Measurements from ENCODE around the gene SORBS2.
"Not testable (repeated sequence)": the region's sequence is repeated elsewhere in the genome, so short reads cannot be mapped to it uniquely, and the experiment has no call there.

SORBS2 gene

DNA sequence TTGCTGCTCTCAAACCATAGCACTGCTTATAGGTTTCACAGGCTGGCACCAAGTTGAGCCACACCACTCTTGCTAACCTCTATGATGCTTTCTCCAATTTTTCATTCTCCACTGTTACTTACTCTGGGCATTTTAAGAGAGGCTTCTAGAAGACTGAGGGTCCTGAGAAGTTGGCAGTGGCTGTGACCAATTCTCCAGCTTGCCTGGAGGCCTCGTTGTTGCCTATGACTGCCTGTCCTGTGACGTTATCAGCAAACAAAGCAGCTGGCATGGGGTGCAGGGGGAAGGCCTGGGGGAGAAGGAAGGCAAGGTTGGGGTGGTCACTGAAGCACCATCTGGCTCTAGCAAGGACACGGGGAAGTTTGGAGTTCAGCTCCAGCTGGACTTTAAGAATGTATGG is 246.3 kb downstream of the SORBS2 start:
- in situ Hi-C loops (cut with MboI; ENCODE audit: low sequenced_read_pairs): no loop called here

DNA sequence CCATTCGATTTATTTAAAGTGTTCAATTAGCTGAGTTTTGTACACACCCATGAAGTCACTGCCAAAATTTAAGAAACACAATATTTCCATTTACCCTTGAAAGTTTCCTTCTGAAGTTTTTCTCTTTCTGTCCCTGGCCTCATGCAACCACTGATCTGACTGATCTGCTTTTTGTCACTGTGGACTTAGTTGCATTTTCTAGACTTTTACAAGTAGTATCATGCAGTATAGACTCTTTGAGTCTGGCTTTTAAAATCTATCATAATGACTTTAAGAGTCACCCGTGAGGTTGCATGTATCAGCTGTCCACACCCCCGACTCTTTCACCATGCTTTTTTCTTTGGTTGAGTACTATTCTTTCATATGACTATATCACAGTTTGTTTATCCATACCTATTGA is 247.6 kb downstream of the SORBS2 start:
- in situ Hi-C loops (cut with MboI; ENCODE audit: low sequenced_read_pairs): no loop called here

DNA sequence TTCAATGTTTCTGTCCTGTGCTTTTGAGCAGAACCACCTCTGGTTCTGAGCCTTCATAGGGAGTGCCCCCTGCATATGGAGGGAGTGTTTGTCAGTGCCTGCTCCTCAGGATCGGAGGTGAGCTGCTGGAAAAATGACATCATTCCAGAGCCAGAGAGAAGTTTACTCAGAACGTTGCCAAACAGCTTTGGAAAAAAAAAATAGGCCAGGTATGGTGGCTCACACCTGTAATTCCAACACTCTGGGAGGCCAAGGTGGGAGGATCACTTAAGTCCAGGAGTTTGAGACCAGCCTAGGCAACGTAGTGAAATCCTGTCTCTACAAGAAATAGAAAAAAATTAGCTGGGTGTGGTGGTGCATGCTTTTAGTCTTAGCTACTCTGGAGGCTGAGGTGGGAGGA is 249.5 kb downstream of the SORBS2 start:
- in situ Hi-C loops (cut with MboI; ENCODE audit: low sequenced_read_pairs): no loop called here

DNA sequence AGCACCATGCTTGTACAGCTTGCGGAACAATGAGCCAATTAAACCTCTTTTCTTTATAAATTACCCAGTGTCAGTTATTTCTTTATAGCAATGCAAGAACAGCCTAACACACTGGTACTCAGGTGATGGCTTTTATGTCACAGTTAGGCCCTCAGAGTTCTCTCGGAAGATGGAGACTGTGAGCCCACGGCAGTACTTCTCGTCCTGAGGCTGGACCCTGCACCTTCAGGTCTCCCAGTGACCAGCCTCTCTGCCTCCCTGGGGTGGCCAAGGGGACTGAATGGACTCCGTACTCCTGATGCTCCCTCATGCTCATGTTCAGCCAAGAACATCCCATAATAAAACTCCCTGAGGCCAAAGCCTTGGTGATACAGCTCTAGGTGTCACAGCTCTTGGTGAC is 251.7 kb downstream of the SORBS2 start:
- in situ Hi-C loops (cut with MboI; ENCODE audit: low sequenced_read_pairs): no loop called here

DNA sequence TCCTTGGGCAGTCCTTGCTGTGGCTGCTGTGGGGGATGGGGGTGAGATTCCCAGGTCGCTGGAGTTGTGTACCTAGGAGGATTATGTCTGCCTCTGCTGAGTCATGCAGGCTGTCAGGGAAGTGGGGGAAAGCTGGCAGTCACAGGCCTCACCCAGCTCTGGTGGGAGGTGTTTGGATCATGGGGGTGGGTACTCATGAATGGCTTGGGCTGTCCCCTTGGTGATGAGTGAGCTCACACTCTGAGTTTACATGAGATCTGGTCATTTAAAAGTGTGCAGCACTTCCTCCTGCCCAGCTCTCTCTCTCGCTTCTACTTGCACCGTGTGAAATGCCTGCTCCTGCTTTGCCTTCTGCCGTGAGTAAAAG is 252.1 kb downstream of the SORBS2 start:
- in situ Hi-C loops (cut with MboI; ENCODE audit: low sequenced_read_pairs): no loop called here

DNA sequence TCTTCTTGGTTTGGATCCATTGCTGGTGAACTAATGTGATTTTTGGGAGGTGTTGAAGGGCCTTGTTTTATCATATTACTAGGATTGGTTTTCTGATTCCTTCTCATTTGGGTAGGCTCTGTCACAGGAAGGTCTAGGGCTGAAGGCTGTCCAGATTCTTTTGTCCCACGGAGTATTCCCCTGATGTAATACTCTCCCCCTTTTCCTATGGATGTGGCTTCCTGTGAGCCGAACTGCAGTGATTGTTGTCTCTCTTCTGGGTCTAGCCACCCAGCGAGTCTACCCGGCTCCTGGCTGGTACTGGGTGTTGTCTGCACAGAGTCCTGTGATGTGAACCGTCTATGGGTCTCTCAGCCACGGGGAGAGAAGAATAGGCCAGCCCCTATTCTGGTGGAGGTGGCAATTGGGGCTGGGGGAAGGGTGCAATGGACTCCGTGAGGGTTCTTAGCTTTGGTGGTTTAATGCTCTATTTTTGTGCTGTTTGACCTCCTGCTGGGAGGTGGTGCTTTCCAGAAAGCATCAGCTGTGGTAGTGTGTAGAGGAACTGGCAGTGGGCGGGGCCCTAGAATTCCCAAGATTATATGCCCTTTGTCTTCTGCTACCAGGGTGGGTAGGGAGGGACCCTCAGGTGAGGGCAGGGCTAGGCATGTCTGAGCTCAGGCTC is 252.6 kb downstream of the SORBS2 start:
- in situ Hi-C loops (cut with MboI; ENCODE audit: low sequenced_read_pairs): not testable (repeated sequence)

DNA sequence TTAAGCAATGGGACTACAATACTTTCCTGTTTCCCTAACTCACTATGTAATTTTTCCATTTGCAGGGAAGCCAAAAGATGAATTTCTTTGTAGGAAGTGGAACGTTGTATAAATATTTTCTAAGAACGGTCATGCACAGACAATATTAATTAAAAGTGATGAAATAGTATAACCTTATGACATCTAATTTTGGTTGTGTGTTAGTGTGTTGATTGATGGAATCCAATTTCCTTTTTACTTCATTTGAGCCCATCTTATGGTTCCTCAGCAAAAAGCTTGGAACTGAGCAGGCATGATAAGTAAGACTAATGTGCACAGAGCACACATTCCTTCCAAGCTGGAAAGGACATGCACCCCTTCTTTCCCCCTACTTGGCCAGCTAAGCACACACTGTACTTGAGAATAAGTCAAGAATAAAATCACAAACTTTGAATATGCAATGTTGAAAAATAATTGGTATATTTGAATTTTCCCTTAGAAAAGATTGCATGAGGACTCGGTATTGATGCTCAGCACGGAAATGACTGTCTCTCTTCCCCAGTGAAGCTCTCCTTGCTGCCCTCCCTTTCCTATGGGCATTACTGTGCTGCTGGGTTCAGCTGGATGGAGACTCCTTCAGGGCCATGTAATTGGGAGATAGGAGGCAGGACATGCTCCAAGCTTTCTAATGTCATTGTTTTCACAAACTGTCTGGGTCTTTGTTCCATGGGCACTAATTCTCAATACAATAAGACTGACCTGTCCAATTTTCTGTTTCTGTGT is 257.4 kb downstream of the SORBS2 start:
- in situ Hi-C loops (cut with MboI; ENCODE audit: low sequenced_read_pairs): no loop called here

DNA sequence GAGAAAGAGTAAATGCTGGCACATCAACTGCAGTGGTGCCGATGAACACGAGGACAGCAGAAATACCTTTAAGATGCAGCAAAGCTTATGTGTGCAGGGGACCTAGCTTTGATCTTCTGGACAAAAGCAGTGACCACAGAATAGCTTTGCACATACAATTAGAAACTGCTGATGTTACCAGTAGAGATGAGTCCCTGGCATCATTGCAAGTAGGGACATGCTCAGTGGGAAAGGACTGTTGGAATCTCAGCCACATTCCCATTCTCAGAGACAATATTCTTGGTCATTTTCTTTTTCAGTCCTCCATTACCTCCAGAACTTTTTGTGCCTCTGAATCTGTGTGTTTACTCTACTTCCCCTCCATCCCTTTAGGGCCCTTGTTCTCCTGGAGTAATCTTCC is 259.7 kb downstream of the SORBS2 start:
- in situ Hi-C loops (cut with MboI; ENCODE audit: low sequenced_read_pairs): no loop called here

DNA sequence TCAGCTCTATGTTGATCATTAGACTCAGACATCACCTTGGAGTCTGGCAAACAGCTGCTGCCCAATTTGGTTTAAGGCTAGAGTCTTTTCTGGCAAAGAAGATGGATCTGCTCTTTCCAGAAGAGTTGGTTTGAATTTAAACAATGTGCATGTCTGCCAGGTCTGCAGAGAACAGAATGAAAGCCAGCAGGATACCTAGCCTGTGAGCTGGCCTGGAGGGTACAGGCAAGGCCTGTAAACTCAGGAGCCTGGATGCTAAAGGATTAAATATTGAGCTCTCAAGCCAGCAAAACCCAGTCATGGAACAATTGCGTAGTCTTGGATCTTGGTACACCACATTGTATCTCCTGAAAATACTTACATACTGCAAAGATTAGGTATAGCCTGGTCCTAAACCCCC is 261.1 kb downstream of the SORBS2 start:
- in situ Hi-C loops (cut with MboI; ENCODE audit: low sequenced_read_pairs): no loop called here

DNA sequence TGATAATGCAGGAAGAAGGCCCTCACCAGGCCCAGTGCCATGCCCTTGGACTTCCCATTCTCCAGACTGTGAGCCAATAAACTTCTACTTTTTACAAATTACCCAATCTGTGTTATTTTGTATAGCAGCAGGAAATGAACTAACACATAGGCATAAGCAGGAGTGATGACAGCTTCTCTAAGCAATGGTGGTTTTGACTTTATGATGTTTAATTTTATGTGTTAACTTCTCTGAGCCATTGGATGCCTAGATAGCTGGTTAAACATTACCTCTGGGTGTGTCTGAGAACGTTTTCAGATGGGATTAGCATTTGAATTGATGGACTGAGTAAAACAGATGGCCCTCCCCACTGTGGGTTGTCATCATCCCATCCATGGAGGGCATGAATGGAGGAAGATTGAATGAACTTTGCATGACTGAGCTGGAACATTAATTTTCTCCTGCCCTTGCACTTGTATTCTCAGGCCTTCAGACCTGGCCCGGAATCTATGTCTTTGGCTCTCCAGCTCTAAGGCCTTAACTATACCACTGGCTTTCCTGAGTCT is 262.8 kb downstream of the SORBS2 start:
- in situ Hi-C loops (cut with MboI; ENCODE audit: low sequenced_read_pairs): no loop called here

DNA sequence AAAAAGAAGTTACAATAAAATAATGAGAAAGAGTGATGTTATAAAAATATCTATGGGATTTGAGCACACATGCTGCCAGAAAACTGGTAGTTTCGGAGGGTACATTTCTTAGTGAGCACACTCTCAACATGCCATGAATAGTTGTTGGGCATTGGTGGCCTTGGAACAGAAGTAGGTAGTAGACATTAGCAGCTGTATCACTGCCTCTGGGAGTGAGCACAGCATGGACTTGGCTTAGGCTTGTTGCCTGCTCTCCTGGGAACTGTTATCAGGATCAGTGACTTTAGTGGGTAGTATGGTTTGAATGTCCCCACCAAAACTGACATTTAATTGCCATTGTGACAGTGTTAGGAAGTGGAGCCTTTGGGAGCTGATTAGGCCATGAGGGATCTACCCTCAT is 263.4 kb downstream of the SORBS2 start:
- in situ Hi-C loops (cut with MboI; ENCODE audit: low sequenced_read_pairs): no loop called here

DNA sequence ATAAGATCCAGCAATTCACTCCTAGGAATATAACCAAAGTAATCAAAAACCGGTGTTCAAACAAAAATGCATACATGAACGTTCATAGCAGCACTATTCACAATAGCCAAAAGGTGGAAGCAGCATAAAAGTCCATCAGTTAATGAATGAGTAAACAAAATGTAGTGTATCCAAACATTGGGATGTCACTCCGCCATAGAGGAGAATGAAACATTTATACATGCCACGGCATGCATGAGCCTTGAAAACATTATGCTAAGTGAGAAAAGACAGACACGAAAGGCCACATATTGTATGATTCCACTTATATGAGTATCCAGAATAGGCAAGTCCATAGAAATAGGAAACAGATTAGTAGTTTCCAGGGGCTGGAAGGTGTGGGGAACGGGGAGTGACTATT is 265.7 kb downstream of the SORBS2 start:
- in situ Hi-C loops (cut with MboI; ENCODE audit: low sequenced_read_pairs): no loop called here

DNA sequence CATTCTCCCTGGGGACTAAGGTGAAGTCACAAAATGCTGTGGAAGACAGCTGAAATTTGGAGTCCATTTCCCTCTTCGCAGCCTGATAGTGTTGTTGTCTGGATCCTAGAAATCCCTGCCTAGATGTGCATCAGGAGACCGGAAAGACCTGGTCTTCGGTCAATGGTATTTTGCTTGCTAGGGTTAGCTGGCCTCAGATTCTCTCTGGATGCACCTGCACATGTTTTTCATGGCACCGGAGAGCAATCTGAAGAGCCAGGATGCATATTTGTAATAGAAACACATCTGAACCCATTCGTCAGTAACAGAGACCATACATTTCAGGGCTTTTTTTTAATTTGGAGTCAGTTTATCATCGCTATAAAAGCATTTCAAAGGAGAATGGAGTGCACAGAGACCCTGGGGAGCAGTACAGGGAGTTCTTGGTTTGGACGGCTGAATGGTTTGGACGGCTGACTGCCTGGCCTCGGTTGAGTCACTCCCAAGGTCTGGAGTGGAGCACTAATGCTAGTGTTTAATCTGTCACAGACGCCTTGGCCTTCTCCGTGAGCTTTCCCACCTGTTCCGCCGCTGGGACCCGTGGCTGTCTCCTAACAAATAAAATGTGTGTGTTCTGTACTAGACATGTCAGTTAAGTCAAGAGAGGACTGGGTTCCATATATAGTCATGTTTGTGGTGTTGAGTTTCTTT is 269.2 kb downstream of the SORBS2 start:
- in situ Hi-C loops (cut with MboI; ENCODE audit: low sequenced_read_pairs): no loop called here

DNA sequence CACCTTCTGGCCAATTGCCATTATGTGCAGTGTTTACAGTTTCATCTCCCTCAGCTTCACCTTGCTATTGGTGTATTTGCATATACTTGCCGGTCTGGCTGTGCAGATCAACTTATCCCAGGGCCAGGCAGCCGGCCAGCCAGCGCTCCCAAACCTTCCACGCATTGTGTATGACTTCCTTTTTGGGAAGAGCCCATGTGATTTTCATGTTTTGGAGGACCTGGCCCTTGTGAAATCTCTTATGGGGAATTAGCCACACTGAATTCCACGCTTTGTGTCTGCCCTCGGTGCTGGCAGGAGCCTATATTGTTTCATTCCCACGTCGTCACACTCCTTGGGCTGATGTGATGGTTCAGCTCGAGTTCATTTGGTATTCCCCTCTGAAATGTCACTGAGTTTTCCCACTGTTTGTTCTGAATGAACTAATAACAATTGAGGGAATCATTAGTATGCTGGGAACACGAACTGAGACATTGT is 270.7 kb downstream of the SORBS2 start:
- in situ Hi-C loops (cut with MboI; ENCODE audit: low sequenced_read_pairs): no loop called here

DNA sequence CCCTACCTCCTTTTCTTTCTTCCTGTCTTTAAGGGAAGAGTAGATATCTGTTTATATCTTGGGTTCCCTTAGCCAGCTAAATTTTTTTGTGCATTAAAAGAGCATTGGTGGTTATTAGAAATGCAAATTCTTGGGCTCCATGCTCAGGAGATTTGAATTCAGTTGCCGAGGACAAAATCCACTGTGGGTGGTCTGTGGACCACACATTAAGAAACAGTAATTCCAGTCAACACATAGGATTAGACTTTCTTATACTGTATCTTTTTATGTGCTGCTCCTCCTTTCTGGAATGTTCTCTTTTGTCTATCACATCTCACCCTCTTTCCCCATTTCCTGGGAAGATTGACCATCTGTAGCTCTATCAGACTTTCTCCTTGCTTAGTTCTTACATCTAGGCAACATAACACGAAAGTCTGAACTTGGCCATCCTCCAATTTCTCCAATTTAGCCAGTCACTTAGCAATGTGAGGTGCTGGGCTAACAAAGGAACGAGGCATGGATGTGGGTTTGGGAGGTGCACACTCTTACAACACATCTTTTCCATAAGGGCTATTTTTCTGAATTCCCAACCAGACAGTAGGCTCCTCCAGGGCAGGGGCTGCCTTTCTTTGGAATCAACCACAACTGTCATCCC is 271.4 kb downstream of the SORBS2 start:
- in situ Hi-C loops (cut with MboI; ENCODE audit: low sequenced_read_pairs): no loop called here

DNA sequence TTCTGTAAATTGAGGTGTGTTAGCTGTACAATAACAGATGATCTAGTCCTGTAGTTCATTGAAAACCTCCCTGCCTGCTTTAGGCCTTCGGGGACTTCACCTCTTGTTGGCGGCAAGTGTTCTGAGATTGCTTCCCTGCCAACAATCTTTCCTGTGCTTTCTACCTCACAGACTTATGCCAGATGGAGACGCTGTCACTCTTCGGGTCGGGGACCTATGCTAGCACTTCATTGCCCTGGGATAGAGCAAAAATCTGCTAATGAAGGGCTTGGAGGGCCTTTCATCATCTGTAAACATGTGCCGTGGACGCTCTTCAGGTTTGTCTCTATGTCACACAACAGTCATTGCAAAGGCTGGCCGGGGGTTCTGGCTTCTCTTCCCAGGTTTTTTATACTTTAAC is 272.0 kb downstream of the SORBS2 start:
- in situ Hi-C loops (cut with MboI; ENCODE audit: low sequenced_read_pairs): no loop called here

DNA sequence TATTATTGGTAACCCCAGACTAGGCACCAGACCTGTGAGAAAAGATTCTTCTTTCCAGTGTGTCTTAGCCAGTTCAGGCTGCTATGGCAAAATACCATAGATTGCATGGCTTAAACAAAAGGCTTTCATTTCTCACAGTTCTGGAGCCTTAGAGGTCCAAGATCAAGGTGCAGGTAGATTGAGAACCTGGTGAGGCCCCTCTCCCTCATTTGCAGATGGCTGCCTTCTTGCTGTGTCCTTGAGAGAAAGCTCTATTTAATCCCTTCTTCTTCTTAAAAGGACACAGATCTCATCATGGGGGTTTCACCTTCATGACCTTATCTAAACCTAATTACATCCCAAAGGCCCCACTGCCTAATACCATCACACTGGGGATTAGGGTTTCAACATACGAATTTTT is 273.2 kb downstream of the SORBS2 start:
- in situ Hi-C loops (cut with MboI; ENCODE audit: low sequenced_read_pairs): no loop called here

DNA sequence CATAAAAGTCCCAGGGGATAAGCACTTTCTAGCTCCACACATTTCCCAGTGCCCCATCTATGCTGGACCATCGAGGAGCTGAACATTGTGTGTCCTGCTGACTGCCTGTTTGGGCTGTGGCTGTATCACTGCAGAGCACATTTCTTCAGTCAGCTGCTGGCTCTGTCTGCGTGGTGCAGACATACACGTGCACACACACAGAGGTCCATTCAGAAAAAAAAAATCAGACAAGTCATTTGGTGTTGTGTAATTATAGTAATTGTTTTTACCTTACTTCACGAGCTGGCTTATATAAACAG is 275.6 kb downstream of the SORBS2 start:
- in situ Hi-C loops (cut with MboI; ENCODE audit: low sequenced_read_pairs): no loop called here

DNA sequence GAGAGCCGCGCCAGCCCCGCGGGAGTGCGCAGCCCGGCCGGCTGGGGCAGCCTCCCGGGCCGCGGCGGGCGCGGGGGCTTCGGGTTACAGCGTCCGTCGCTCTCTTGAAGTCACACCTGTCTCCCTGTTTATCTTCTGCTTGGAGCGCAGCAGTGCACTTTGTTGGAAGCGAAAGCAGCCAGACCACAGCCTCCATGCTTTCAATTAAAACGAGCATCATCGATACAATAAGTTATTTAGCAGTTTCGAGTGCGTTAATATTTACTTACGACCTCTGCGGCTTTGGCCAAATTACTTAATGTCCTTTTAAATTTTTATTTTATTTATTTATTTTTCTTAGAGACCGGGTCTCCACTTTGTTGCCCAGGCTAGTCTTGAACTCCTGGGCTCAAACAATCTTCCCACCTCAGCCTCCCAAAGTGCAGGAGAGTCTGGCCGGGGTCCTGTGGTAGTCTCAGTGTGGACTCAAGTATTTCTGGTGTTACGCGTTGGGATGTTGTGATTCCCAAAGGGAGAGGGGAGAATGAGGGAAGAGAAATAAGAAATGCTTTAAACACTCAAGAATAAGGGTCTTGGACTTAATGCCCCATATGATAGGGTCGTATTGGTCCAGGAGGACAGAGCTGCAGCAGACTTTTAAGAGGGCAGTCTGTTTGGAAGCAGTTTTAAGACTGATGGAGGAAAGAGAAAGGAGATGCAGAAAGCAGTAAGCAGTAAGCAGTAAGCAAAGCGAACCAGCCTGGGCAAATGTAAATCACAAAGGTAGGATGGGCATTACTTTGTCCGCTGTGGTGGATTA is 276.2 kb downstream of the SORBS2 start:
- in situ Hi-C loops (cut with MboI; ENCODE audit: low sequenced_read_pairs): no loop called here
